Stimulated activated CD4-positive, alpha-beta T cell treated with anti-CD3 and anti-CD28 coated beads, TNF-alpha, amount 100 ng/mL, for 1 hour (primary cell): ENCODE results near the gene FOXF1.
A peak's percentile ranks its signal among the peaks of the same experiment; 100 is the strongest.

Experiments used
- DNase-seq, 3 donors: peaks; one replicate each; pipeline ENCODE4 v3.0.0-alpha.2; 2020; ENCODE audit warnings: low read depth in 3 of 3, low spot score in 1 of 3

Gene FOXF1

GRCh38 chr16:86516623-86517003, 6.3 kb downstream of the FOXF1 start:
- DNase-seq = no peak

- DNase-seq = no peak
Observed at GRCh38 chr16:86517033-86517432, 6.7 kb downstream of the FOXF1 start.

GRCh38 chr16:86517652-86518258, 7.4 kb downstream of the FOXF1 start:
- DNase-seq = no peak

GRCh38 chr16:86519007-86519648, 8.8 kb downstream of the FOXF1 start:
- DNase-seq = no peak

- peak in 2 of 3 donors; percentile 17 to 49 for DNase-seq
Observed at GRCh38 chr16:86519649-86520316, 9.5 kb downstream of the FOXF1 start.

GRCh38 chr16:86520317-86521210, 10.2 kb downstream of the FOXF1 start:
- DNase-seq = no peak

GRCh38 chr16:86521236-86522197, 11.2 kb downstream of the FOXF1 start:
- DNase-seq = no peak

- DNase-seq = no peak
Observed at GRCh38 chr16:86522634-86523033, 12.3 kb downstream of the FOXF1 start.

GRCh38 chr16:86523166-86523740, 12.9 kb downstream of the FOXF1 start:
- no peak for DNase-seq

GRCh38 chr16:86524029-86524428, 13.7 kb downstream of the FOXF1 start:
- DNase-seq = no peak

- no peak for DNase-seq
Observed at GRCh38 chr16:86525696-86526095, 15.4 kb downstream of the FOXF1 start.

GRCh38 chr16:86527366-86527765, 17.0 kb downstream of the FOXF1 start:
- no peak for DNase-seq

- DNase-seq = no peak
Observed at GRCh38 chr16:86528061-86528929, 18.0 kb downstream of the FOXF1 start.

- no peak for DNase-seq
Observed at GRCh38 chr16:86529160-86529559, 18.8 kb downstream of the FOXF1 start.

- no peak for DNase-seq
Observed at GRCh38 chr16:86530251-86531190, 20.2 kb downstream of the FOXF1 start.

- DNase-seq = no peak
Observed at GRCh38 chr16:86531191-86531545, 20.8 kb downstream of the FOXF1 start.

- DNase-seq = no peak
Observed at GRCh38 chr16:86531641-86532525, 21.6 kb downstream of the FOXF1 start.
